Trophoblast cell (in vitro differentiated cells and primary cell): ENCODE measurements around the gene USP33. TPM values are rescaled to one million over a fixed set of nuclear protein-coding genes. Genes with fewer than 3 reads are reported as not detected.
A peak's percentile ranks its signal among the peaks of the same experiment; 100 is the strongest.

Experiments
- DNase-seq, 2 donors: peaks; one replicate each; pipeline ENCODE4 v3.0.0-alpha.2; 2016
- H2AFZ ChIP-seq: 2 replicates; pipeline ENCODE4 v1.6.1; 2013; ENCODE audit warnings: low read length, moderate library complexity, mild to moderate bottlenecking; ENCODE audit not compliant: insufficient read depth, poor library complexity
- H2AK5ac ChIP-seq: 2 replicates; pipeline ENCODE4 v1.6.1; 2013; ENCODE audit warnings: mild to moderate bottlenecking, low read length
- H2BK120ac ChIP-seq: 2 replicates; pipeline ENCODE4 v1.6.1; 2013; ENCODE audit warnings: low read length, mild to moderate bottlenecking, moderate library complexity; ENCODE audit not compliant: insufficient read depth, poor library complexity
- H2BK12ac ChIP-seq: 2 replicates; pipeline ENCODE4 v1.6.1; 2013; ENCODE audit warnings: mild to moderate bottlenecking, low read length, moderate library complexity
- H2BK5ac ChIP-seq: 2 replicates; pipeline ENCODE4 v1.6.1; 2013; ENCODE audit warnings: low read length, low read depth, moderate library complexity, mild to moderate bottlenecking; ENCODE audit not compliant: poor library complexity
- H3K14ac ChIP-seq: 2 replicates; pipeline ENCODE4 v1.6.1; 2013; ENCODE audit warnings: mild to moderate bottlenecking, low read length
- H3K18ac ChIP-seq: 2 replicates; pipeline ENCODE4 v1.6.1; 2013; ENCODE audit warnings: mild to moderate bottlenecking, low read length
- H3K23ac ChIP-seq: 2 replicates; pipeline ENCODE4 v1.6.1; 2013; ENCODE audit warnings: low read length
- H3K27ac ChIP-seq: 2 replicates; pipeline ENCODE4 v1.5.1; 2013; ENCODE audit warnings: low read depth, mild to moderate bottlenecking, inconsistent platforms, low read length, moderate library complexity
- H3K27me3 ChIP-seq: 2 replicates; pipeline ENCODE4 v1.6.1; 2013; ENCODE audit warnings: inconsistent platforms, mild to moderate bottlenecking, low read length, moderate library complexity; ENCODE audit not compliant: insufficient read depth
- H3K36me3 ChIP-seq, 2 experiments: 1 replicate in 1 of 2; 2 replicates in 1 of 2; pipeline ENCODE4 v1.6.1; 2013; ENCODE audit warnings: low read length in 2 of 2, mild to moderate bottlenecking in 2 of 2, moderate library complexity in 1 of 2; ENCODE audit not compliant: insufficient read depth in 2 of 2, control insufficient read depth in 1 of 2
- H3K4ac ChIP-seq: 2 replicates; pipeline ENCODE4 v1.6.1; 2013; ENCODE audit warnings: low read depth, mild to moderate bottlenecking, low read length, moderate library complexity
- H3K4me1 ChIP-seq, 2 experiments: 1 replicate in 1 of 2; 2 replicates in 1 of 2; pipeline ENCODE4 v1.6.1; 2013; ENCODE audit warnings: low read length in 2 of 2, mild to moderate bottlenecking in 2 of 2, moderate library complexity in 1 of 2; ENCODE audit not compliant: insufficient read depth in 2 of 2, control insufficient read depth in 1 of 2
- H3K4me2 ChIP-seq: 2 replicates; pipeline ENCODE4 v1.6.1; 2013; ENCODE audit warnings: inconsistent platforms, mild to moderate bottlenecking, low read length, moderate library complexity
- H3K4me3 ChIP-seq: 2 replicates; pipeline ENCODE4 v1.5.1; 2013; ENCODE audit warnings: mild to moderate bottlenecking, low read depth, low read length, inconsistent platforms
- H3K79me1 ChIP-seq: one replicate; pipeline ENCODE4 v1.6.1; 2013; ENCODE audit warnings: low read length
- H3K79me2 ChIP-seq: 2 replicates; pipeline ENCODE4 v1.6.1; 2013; ENCODE audit warnings: low read length, mild to moderate bottlenecking; ENCODE audit not compliant: control insufficient read depth, insufficient read depth, poor library complexity
- H3K9ac ChIP-seq: 2 replicates; pipeline ENCODE4 v1.6.1; 2013; ENCODE audit warnings: mild to moderate bottlenecking, low read length
- H3K9me3 ChIP-seq: 2 replicates; pipeline ENCODE4 v1.6.1; 2013; ENCODE audit warnings: low read depth, mild to moderate bottlenecking, control low read depth, inconsistent platforms, low read length; ENCODE audit not compliant: insufficient read depth
- H4K12ac ChIP-seq: 2 replicates; pipeline ENCODE4 v1.6.1; 2013; ENCODE audit warnings: low read depth, mild to moderate bottlenecking, low read length, moderate library complexity
- H4K8ac ChIP-seq: 2 replicates; pipeline ENCODE4 v1.6.1; 2013; ENCODE audit warnings: low read depth, mild to moderate bottlenecking, low read length, moderate library complexity
- H4K91ac ChIP-seq: one replicate; pipeline ENCODE4 v1.6.1; 2013; ENCODE audit warnings: low read depth, mild to moderate bottlenecking, low read length, moderate library complexity
- WGBS: extraction: QIAGEN DNeasy Blood & Tissue Kit; methylation state at CpG from one replicate; pipeline ENCODE4 v1.1.7; 2013; ENCODE audit warnings: missing lambda C conversion rate; ENCODE audit not compliant: insufficient read length, insufficient coverage; ENCODE audit errors: extremely low coverage; 5-methylcytosine and 5-hydroxymethylcytosine counted together
- polyA plus RNA-seq: library from polyadenylated mRNA; stranded (reverse); fragments of 200-250 nt; gene quantifications from 2 replicates; pipeline ENCODE4 v1.2.3, GENCODE V29; 2013

Gene USP33
- polyA plus RNA-seq, result 31.2 and 32.0 TPM in 2 replicates

GRCh38 chr1:77759071-77760028 lies at the start of gene USP33:
Gene USP33 (minus strand): TSS chr1:77759852. CDS start chr1:77741697, 18,155 bp downstream.
- Histone ChIP-seq H3K79me1 (peaks cover 6% of the 10 kb centered on the region), H3K18ac (peak within 1 kb of the TSS; percentile 57), H3K4ac (peak within 1 kb of the TSS; percentile 75), H3K36me3 (no peaks in the 10 kb centered on the region), H3K79me2 (peaks cover 8% of the 10 kb centered on the region), H3K4me3 (peak within 1 kb of the TSS; percentile 94), H4K91ac (peak within 1 kb of the TSS; percentile 88), H3K9me3 (no peaks in the 10 kb centered on the region), H3K23ac (no peak within 1 kb of the TSS), H2BK12ac (peak within 1 kb of the TSS; percentile 5), H3K27me3 (no peaks in the 10 kb centered on the region), H4K8ac (peak within 1 kb of the TSS; percentile 90), H3K4me2 (peak within 1 kb of the TSS; percentile 71), H3K4me1 (peaks cover 0 to 2% of the 10 kb centered on the region in 2 experiments), H2AK5ac (peak within 1 kb of the TSS; percentile 6), H4K12ac (peak within 1 kb of the TSS; percentile 89), H3K14ac (peak within 1 kb of the TSS; percentile 95), H3K27ac (peak within 1 kb of the TSS; percentile 67), H2BK120ac (peak within 1 kb of the TSS; percentile 85), H3K9ac (peak within 1 kb of the TSS; percentile 91), H2AFZ (peak within 1 kb of the TSS; percentile 72), H2BK5ac (peak within 1 kb of the TSS; percentile 82)
- no CpG with 5 or more reads among the region's 79 CpGs for WGBS
- DNase-seq, result peak; percentile 89 to 94

GRCh38 chr1:77803371-77803770 lies 43.7 kb upstream of the USP33 start:
- H2AFZ ChIP-seq, result no peak overlapping the region
- no peak for DNase-seq
- H4K12ac ChIP-seq, result no peak overlapping the region
- no peak overlapping the region for H3K23ac ChIP-seq
- no peak overlapping the region for H3K14ac ChIP-seq
- H3K79me2 ChIP-seq, result no peaks in the 10 kb centered on the region
- no peak overlapping the region for H4K8ac ChIP-seq
- no peak overlapping the region for H3K4ac ChIP-seq
- no peak overlapping the region for H3K9ac ChIP-seq
- no peak overlapping the region for H2AK5ac ChIP-seq
- peaks cover 6 to 11% of the 10 kb centered on the region in 2 experiments for H3K36me3 ChIP-seq
- H2BK120ac ChIP-seq, result no peak overlapping the region
- no peak overlapping the region for H4K91ac ChIP-seq
- no peak overlapping the region for H2BK5ac ChIP-seq
- H3K27me3 ChIP-seq, result no peaks in the 10 kb centered on the region
- H3K9me3 ChIP-seq, result no peaks in the 10 kb centered on the region
- no peak overlapping the region for H3K4me3 ChIP-seq
- H3K79me1 ChIP-seq, result no peaks in the 10 kb centered on the region
- no peak overlapping the region for H3K27ac ChIP-seq
- no peak overlapping the region for H3K4me2 ChIP-seq
- H3K18ac ChIP-seq, result no peak overlapping the region
- WGBS, result no CpG with 5 or more reads among the region's 2 CpGs
- no peaks in the 10 kb centered on the region for H3K4me1 ChIP-seq
- no peak overlapping the region for H2BK12ac ChIP-seq

GRCh38 chr1:77802026-77802425 lies 42.4 kb upstream of the USP33 start:
- Histone ChIP-seq H2AK5ac (no peak overlapping the region), H3K4me3 (no peak overlapping the region), H2BK5ac (no peak overlapping the region), H3K79me1 (no peaks in the 10 kb centered on the region), H3K4me1 (no peaks in the 10 kb centered on the region), H3K27ac (no peak overlapping the region), H3K18ac (no peak overlapping the region), H3K23ac (no peak overlapping the region), H3K4me2 (no peak overlapping the region), H2BK12ac (no peak overlapping the region), H4K91ac (no peak overlapping the region), H4K12ac (no peak overlapping the region), H3K79me2 (no peaks in the 10 kb centered on the region), H2BK120ac (no peak overlapping the region), H3K27me3 (no peaks in the 10 kb centered on the region), H3K9me3 (no peaks in the 10 kb centered on the region), H3K4ac (no peak overlapping the region), H3K36me3 (peaks cover under 1 to 4% of the 10 kb centered on the region in 2 experiments), H4K8ac (no peak overlapping the region), H3K14ac (no peak overlapping the region), H2AFZ (no peak overlapping the region), H3K9ac (no peak overlapping the region)
- WGBS, result no CpG with 5 or more reads among the region's 2 CpGs
- no peak for DNase-seq

- Histone ChIP-seq H3K79me1 (no peaks in the 10 kb centered on the region), H3K18ac (no peak overlapping the region), H2BK5ac (no peak overlapping the region), H3K27me3 (no peaks in the 10 kb centered on the region), H3K14ac (no peak overlapping the region), H4K8ac (no peak overlapping the region), H2AK5ac (no peak overlapping the region), H3K79me2 (no peaks in the 10 kb centered on the region), H3K4me1 (no peaks in the 10 kb centered on the region), H3K27ac (no peak overlapping the region), H4K91ac (no peak overlapping the region), H3K4me2 (no peak overlapping the region), H3K4ac (no peak overlapping the region), H3K9me3 (no peaks in the 10 kb centered on the region), H3K36me3 (peaks cover 0 to 2% of the 10 kb centered on the region in 2 experiments), H4K12ac (no peak overlapping the region), H2AFZ (no peak overlapping the region), H2BK12ac (no peak overlapping the region), H2BK120ac (no peak overlapping the region), H3K23ac (no peak overlapping the region), H3K4me3 (no peak overlapping the region), H3K9ac (no peak overlapping the region)
- no peak for DNase-seq
Measured at GRCh38 chr1:77797991-77798390, 38.3 kb upstream of the USP33 start.
